Suppressor macrophage treated with lipopolysaccharide for 4 hours (primary cell): ENCODE results near the gene CACNA1G.

Experiments
- DNase-seq: peaks from one replicate; pipeline ENCODE4 v3.0.0-alpha.2; 2020

The CACNA1G gene

GRCh38 chr17:50534222-50534978, 26.1 kb upstream of the CACNA1G start:
- DNase-seq = no peak

- DNase-seq = no peak
Observed at GRCh38 chr17:50534979-50535326, 25.6 kb upstream of the CACNA1G start.

- DNase-seq = no peak
Observed at GRCh38 chr17:50535407-50535806, 25.1 kb upstream of the CACNA1G start.

GRCh38 chr17:50536683-50537646, 23.6 kb upstream of the CACNA1G start:
- no peak for DNase-seq

- DNase-seq = no peak
Observed at GRCh38 chr17:50537721-50538548, 22.6 kb upstream of the CACNA1G start.

- DNase-seq = no peak
Observed at GRCh38 chr17:50538549-50539410, 21.7 kb upstream of the CACNA1G start.

GRCh38 chr17:50539762-50540559, 20.6 kb upstream of the CACNA1G start:
- no peak for DNase-seq

GRCh38 chr17:50540560-50541401, 19.7 kb upstream of the CACNA1G start:
- DNase-seq = no peak

- no peak for DNase-seq
Observed at GRCh38 chr17:50541402-50541715, 19.2 kb upstream of the CACNA1G start.

- DNase-seq = peak; percentile 91
Observed at GRCh38 chr17:50541716-50542688, 18.5 kb upstream of the CACNA1G start.

- DNase-seq = no peak
Observed at GRCh38 chr17:50542795-50543774, 17.4 kb upstream of the CACNA1G start.

- peak; percentile 39 for DNase-seq
Observed at GRCh38 chr17:50544516-50544915, 16.0 kb upstream of the CACNA1G start.

GRCh38 chr17:50545311-50545710, 15.2 kb upstream of the CACNA1G start:
- DNase-seq = no peak

GRCh38 chr17:50546701-50547034, 13.8 kb upstream of the CACNA1G start:
- no peak for DNase-seq

- DNase-seq = peak; percentile 97
Observed at GRCh38 chr17:50547035-50547735, 13.3 kb upstream of the CACNA1G start, which contains the start of gene SPATA20. Gene SPATA20, plus strand, starts transcription at chr17:50547174. Its CDS starts 35 bp downstream, at chr17:50547209.

- DNase-seq = no peak
Observed at GRCh38 chr17:50547736-50548083, 12.8 kb upstream of the CACNA1G start.

GRCh38 chr17:50548831-50549230, 11.7 kb upstream of the CACNA1G start:
- no peak for DNase-seq
